Small intestine (tissue), 16 donors: ENCODE data around the gene SDHAF3. TPM values are rescaled to one million over a fixed set of nuclear protein-coding genes. Genes with fewer than 3 reads are reported as not detected.
A peak's percentile ranks its signal among the peaks of the same experiment; 100 is the strongest.
"Not testable (repeated sequence)": the region's sequence is repeated elsewhere in the genome, so short reads cannot be mapped to it uniquely, and the experiment has no call there.

Experiments
- DNase-seq, 2 donors: peaks; one replicate each; pipeline versions ENCODE4 v3.0.0 to v3.0.0-alpha.2; 2013
- FAIRE-seq: peaks from 2 replicates; lab custom pipeline; 2012; peaks lifted over from hg19 to GRCh38; lab: Jason Lieb, UNC
- H3K27ac ChIP-seq, 3 donors: one replicate each; pipeline ENCODE4 v1.5.1; 2013; ENCODE audit warnings: low read length in 2 of 3, mild to moderate bottlenecking in 2 of 3, control low read depth in 1 of 3, inconsistent platforms in 1 of 3, low read depth in 1 of 3, moderate library complexity in 1 of 3
- H3K27me3 ChIP-seq, 3 donors: one replicate each; pipeline ENCODE4 v1.6.1; 2013; ENCODE audit warnings: low read length in 3 of 3, inconsistent platforms in 1 of 3; ENCODE audit not compliant: control insufficient read depth in 3 of 3, insufficient read depth in 3 of 3
- H3K36me3 ChIP-seq, 3 donors: one replicate each; pipeline ENCODE4 v1.6.1; 2013; ENCODE audit warnings: low read length in 3 of 3, inconsistent platforms in 1 of 3, low read depth in 1 of 3, mild to moderate bottlenecking in 1 of 3, moderate library complexity in 1 of 3; ENCODE audit not compliant: control insufficient read depth in 3 of 3, insufficient read depth in 2 of 3
- H3K4me1 ChIP-seq, 3 donors: one replicate each; pipeline ENCODE4 v1.6.1; 2013; ENCODE audit warnings: low read length in 2 of 3, inconsistent platforms in 1 of 3, low read depth in 1 of 3, mild to moderate bottlenecking in 1 of 3, moderate library complexity in 1 of 3; ENCODE audit not compliant: control insufficient read depth in 3 of 3, insufficient read depth in 2 of 3
- H3K4me3 ChIP-seq, 3 donors: one replicate each; pipeline ENCODE4 v1.5.1; 2013; ENCODE audit warnings: low read length in 3 of 3, control low read depth in 1 of 3, inconsistent platforms in 1 of 3, low read depth in 1 of 3, mild to moderate bottlenecking in 1 of 3, moderate library complexity in 1 of 3
- H3K9me3 ChIP-seq, 2 donors: one replicate each; pipeline ENCODE4 v1.6.1; 2013; ENCODE audit warnings: low read depth in 1 of 2, low read length in 1 of 2; ENCODE audit not compliant: control insufficient read depth in 2 of 2, insufficient read depth in 1 of 2
- WGBS, 3 donors: extraction: QIAGEN DNeasy Blood & Tissue Kit; methylation state at CpG; one replicate each; pipeline ENCODE4 v1.1.7; 2013; 5-methylcytosine and 5-hydroxymethylcytosine counted together
- long read RNA-seq, 10 donors: transcript quantifications; one replicate each; lab custom pipeline, GENCODE V29; 2026
- polyA plus RNA-seq, 4 donors: library from polyadenylated mRNA; stranded (reverse) in 3 of 4; unstranded in 1 of 4; fragments of 200-250 nt in 3 of 4; fragments of 120-200 nt in 1 of 4; gene quantifications; one replicate each; pipeline versions ENCODE4 v1.2.1 to v1.2.3, GENCODE V29; 2013
- donor health status: healthy with polysubstance abuse.
- donor health status: control.
- donor health status: control.
- donor health status: Bipolar disorder and iron deficiency.
- donor health status: healthy.

Gene SDHAF3
- polyA plus RNA-seq = 10 to 100 TPM; 18.9 to 27.5 (median 20.4) TPM
- long read RNA-seq, donor 1, transcript SDHAF3-202 (2 exons, 2,060 nt) = major isoform, 43 of 49 reads
- long read RNA-seq, donor 1, partial matches to known transcripts = 0 of 49 reads
- long read RNA-seq, donor 1, other reads (novel, unspliced or antisense) = 5 of 49 reads
- long read RNA-seq, donor 2, transcript SDHAF3-202 (2 exons, 2,060 nt) = major isoform, 11 of 11 reads
- long read RNA-seq, donor 2, partial matches to known transcripts = 0 of 11 reads
- long read RNA-seq, donor 2, other reads (novel, unspliced or antisense) = 0 of 11 reads
- long read RNA-seq, donor 3, transcript SDHAF3-202 (2 exons, 2,060 nt) = major isoform, 22 of 23 reads
- long read RNA-seq, donor 3, partial matches to known transcripts = 0 of 23 reads
- long read RNA-seq, donor 3, other reads (novel, unspliced or antisense) = 0 of 23 reads
- long read RNA-seq, donor 4 = 0 reads
- long read RNA-seq, donor 5, transcript SDHAF3-202 (2 exons, 2,060 nt) = major isoform, 11 of 11 reads
- long read RNA-seq, donor 5, partial matches to known transcripts = 0 of 11 reads
- long read RNA-seq, donor 5, other reads (novel, unspliced or antisense) = 0 of 11 reads
- long read RNA-seq, donor 6, transcript SDHAF3-202 (2 exons, 2,060 nt) = major isoform, 22 of 23 reads
- long read RNA-seq, donor 6, partial matches to known transcripts = 0 of 23 reads
- long read RNA-seq, donor 6, other reads (novel, unspliced or antisense) = 0 of 23 reads
- long read RNA-seq, donor 7, transcript SDHAF3-202 (2 exons, 2,060 nt) = major isoform, 33 of 40 reads
- long read RNA-seq, donor 7, partial matches to known transcripts = 0 of 40 reads
- long read RNA-seq, donor 7, other reads (novel, unspliced or antisense) = 7 of 40 reads
- long read RNA-seq, donor 8, partial matches to known transcripts = 0 of 3 reads
- long read RNA-seq, donor 8, other reads (novel, unspliced or antisense) = 0 of 3 reads
- long read RNA-seq, donor 9, transcript SDHAF3-202 (2 exons, 2,060 nt) = major isoform, 5 of 5 reads
- long read RNA-seq, donor 9, partial matches to known transcripts = 0 of 5 reads
- long read RNA-seq, donor 9, other reads (novel, unspliced or antisense) = 0 of 5 reads
- long read RNA-seq, donor 10, transcript SDHAF3-202 (2 exons, 2,060 nt) = major isoform, 18 of 18 reads
- long read RNA-seq, donor 10, partial matches to known transcripts = 0 of 18 reads
- long read RNA-seq, donor 10, other reads (novel, unspliced or antisense) = 0 of 18 reads

DNA sequence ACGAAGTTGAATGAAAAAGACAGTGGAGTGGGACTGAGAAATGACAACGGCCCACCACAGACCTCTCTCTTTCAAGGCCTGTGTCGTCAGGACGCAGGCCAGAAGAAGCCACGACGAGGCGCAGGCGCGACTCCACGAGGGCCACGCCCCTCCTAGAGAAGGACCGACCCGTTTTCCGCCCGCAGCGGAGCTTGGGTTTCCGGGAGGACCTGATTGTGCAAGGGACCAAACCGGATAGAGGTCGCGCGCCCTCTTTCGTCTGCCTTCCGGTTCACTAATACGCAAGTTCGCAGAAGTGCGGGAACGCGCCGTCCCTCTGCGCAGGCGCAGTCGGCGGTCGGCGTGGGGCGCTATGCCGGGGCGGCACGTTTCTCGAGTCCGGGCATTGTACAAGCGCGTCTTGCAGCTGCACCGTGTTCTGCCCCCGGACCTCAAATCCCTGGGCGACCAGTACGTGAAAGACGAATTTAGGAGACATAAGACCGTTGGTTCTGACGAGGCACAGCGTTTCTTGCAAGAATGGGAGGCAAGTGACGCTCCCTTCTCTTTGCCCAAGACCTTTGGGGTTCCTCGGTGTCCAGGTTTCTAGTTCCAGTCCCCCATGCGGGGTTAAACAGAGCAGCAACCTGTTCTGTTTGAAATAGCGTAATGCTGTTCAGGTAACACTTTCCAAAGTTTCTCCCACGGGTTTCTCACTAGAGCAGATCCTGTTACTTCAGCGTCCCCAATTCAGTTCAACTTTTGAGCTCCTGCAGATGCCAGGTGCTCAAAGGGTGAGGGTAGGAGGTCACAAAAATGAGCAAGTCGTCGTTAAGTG is at the start of gene SDHAF3:
Gene SDHAF3, plus strand, starts transcription at position 327 of the 817 bp plus-strand sequence. Its CDS starts 26 bp downstream, at position 353.
- no peaks in the 10 kb centered on the region for H3K36me3 ChIP-seq
- DNase-seq = peak; percentile 98 to 99
- 0% methylated on average over 59 of the region's 59 CpGs for WGBS, 3 donors
- no peaks in the 10 kb centered on the region for H3K4me1 ChIP-seq
- H3K27me3 ChIP-seq = peaks cover 0 to 3% (median 0%) of the 10 kb centered on the region in 3 donors
- H3K27ac ChIP-seq = peak within 1 kb of the TSS; percentile 52 to 91 (median 91)
- H3K4me3 ChIP-seq = peak within 1 kb of the TSS; percentile 58 to 73 (median 66)
- no peak for FAIRE-seq
- no peaks in the 10 kb centered on the region for H3K9me3 ChIP-seq

DNA sequence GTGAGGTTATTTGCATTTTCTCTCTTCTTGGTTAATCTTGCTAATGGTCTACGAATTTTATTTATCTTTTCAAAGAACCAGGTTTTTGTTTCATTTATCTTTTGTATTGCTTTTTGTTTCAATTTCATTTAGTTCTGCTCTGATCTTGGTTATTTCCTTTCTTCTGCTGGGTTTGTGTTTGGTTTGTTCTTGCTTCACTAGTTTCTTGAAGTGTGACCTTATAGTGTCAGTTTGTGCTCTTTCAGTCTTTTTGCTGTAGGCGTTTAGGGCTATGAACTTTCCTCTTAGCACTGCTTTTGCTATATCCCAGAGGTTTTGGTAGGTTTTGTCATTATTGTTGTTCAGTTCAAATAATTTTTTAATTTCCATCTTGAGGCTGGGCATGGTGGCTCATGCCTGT is 45.5 kb upstream of the SDHAF3 start:
- FAIRE-seq, H3K4me3 ChIP-seq, H3K9me3 ChIP-seq, H3K27me3 ChIP-seq, DNase-seq, H3K27ac ChIP-seq, H3K4me1 ChIP-seq, H3K36me3 ChIP-seq: not testable (repeated sequence)
- WGBS, 3 donors = 53 to 61% (median 57%) methylated on average over 2 of the region's 2 CpGs

DNA sequence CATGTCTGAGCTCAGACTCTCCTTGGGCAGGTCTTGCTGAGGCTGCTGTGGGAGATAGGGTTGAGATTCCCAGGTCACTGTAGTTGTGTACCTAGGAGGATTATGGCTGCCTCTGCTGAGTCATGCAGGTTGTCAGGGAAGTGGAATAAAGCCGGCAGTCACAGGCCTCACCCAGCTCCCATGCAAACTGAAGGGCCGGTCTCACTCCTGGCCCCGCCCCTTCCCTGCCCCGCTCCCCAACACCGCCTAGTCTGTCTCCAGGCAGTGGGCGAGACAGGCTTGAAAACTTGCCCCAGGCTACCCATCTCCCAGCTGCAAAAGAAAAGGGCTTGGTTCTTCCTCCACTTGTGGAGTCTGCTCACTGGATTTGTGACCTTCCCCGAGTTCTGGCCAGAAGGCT is 41.6 kb upstream of the SDHAF3 start:
- H3K4me3 ChIP-seq = no peak overlapping the region
- H3K36me3 ChIP-seq = no peaks in the 10 kb centered on the region
- no peaks in the 10 kb centered on the region for H3K4me1 ChIP-seq
- 45 to 73% (median 56%) methylated on average over 7 of the region's 7 CpGs for WGBS, 3 donors
- H3K27ac ChIP-seq = no peak overlapping the region
- DNase-seq (no peak), FAIRE-seq (no peak)
- peaks cover 0 to 8% of the 10 kb centered on the region in 2 donors for H3K9me3 ChIP-seq
- H3K27me3 ChIP-seq = no peaks in the 10 kb centered on the region

DNA sequence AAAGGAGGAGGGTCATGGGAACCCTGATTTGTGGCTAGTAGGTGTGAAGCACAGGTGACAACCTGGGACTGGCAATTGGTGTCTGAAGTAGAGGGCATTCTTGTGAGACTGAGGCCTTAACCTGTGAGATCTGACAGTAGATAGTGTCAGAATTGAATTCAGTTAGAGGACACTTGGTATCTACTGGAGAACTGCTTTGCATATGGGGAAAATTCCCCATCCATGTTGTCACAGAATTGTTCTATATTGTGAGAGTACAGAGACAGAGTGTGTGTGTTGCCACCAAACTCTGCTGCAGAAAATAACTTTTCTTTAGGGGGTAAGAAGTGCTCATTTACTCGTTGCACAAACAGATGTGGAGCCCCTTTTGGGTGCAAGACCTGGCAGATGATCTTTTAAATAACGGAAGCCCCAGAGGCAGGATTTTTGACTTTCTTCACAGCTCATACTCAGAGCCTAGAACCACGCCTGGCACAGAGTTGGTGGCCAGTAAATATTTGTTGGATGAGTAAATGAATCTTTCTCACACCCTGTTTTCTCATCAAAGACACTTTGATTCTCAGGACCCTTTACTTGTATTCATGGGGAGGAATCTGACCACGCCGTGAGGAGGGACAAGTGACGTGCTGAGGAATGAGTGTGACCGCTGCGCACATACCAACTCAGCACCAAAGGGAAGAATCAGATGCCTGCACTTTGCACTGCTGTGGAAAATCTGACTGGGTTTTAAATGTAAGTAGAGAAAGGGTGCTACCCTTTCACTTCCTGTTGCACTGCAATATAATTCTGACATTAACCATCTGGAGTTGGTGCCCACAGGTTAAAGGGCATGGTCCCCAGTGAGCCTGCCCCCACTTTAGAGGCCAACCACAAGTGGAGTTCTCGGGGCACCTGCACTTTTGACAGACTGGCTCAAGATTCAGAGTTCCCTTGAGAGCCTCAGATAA is 39.2 kb upstream of the SDHAF3 start:
- Histone ChIP-seq H3K9me3 (peaks cover 0 to 8% of the 10 kb centered on the region in 2 donors), H3K27me3 (peaks cover 0 to 3% (median 0%) of the 10 kb centered on the region in 3 donors), H3K27ac (no peak overlapping the region), H3K36me3 (no peaks in the 10 kb centered on the region), H3K4me1 (no peaks in the 10 kb centered on the region), H3K4me3 (no peak overlapping the region)
- FAIRE-seq (no peak), DNase-seq (no peak)
- WGBS, 3 donors = 68 to 78% (median 72%) methylated on average over 9 of the region's 9 CpGs

DNA sequence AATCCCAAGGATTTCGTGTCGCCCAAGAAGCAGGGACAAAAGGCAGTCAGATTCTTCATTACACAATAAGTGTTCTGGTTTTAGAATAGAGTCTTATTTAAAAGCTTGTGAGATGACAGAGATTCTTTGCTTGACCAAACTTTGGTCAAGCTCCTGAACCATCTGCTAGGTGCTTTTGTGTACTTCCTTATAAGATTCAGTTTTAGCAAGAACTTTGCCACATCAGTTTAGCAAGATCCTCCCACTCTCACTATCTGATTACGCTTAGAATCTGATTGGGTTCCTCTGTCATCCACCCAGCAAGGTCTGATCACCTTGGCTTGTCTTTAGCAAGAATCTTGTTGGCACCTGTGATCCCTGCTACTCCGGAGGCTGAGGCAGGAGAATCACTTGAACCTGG is 38.2 kb upstream of the SDHAF3 start:
- Histone ChIP-seq H3K4me3 (no peak overlapping the region), H3K36me3 (no peaks in the 10 kb centered on the region), H3K27me3 (peaks cover 0 to 3% (median 0%) of the 10 kb centered on the region in 3 donors), H3K4me1 (no peaks in the 10 kb centered on the region), H3K27ac (no peak overlapping the region), H3K9me3 (peaks cover 0 to 8% of the 10 kb centered on the region in 2 donors)
- DNase-seq = no peak
- WGBS, 3 donors = 83 to 91% (median 84%) methylated on average over 4 of the region's 4 CpGs
- FAIRE-seq = no peak

DNA sequence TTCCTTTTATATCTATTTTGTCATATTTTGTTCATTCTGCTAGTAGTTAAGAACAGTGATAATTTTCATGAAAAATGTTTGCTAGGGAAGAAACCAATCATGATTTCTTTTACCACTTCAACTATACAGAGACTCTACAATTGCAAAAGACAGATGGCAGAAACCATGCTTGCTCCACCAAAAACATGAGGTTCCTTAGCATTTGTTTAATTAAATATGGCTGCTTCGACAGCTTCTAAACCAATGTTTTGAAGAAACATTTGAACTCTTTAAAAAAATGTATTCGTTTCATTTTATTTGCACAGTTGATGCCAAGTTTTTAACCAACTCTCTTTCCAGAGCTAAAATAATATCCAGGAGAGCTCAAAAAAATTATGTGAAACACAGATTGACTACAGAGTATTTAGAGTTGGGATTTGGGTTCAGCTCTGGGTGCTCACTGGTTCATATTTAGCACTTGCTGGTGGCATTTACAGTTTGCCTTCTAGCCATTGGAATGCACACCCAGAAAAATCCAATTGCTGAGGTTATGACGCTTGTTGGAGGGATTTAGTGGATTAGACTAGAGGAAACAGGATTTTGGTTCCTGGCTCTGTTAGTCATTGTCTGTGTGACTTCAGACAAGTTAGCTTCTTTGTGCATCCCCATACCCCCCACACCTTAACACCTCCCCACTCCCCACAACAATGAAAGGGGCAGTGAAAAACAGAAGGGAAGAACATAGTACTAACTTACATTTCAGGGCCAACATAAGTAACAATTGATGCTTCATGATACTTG is 35.8 kb upstream of the SDHAF3 start:
- WGBS, 3 donors = 69 to 76% (median 71%) methylated on average over 3 of the region's 3 CpGs
- DNase-seq = no peak

More for the DNA sequence above, 35.8 kb upstream of the SDHAF3 start:
- Histone ChIP-seq H3K4me1 (no peaks in the 10 kb centered on the region), H3K36me3 (no peaks in the 10 kb centered on the region), H3K9me3 (no peaks in the 10 kb centered on the region), H3K27ac (no peak overlapping the region), H3K4me3 (no peak overlapping the region), H3K27me3 (peaks cover 0 to 9% (median 0%) of the 10 kb centered on the region in 3 donors)
- FAIRE-seq = no peak
